ENCODE measurements around the gene KRTAP1-4.

The KRTAP1-4 gene

GRCh38 chr17:41012326-41013120 is 17.5 kb downstream of the KRTAP1-4 start:
- TF ChIP-seq CTCF (conservative IDR thresholded peaks at IDR 0.05; ENCODE audit: low read depth), result no peak
- no peak overlapping the region for H3K27ac ChIP-seq
- ChIA-PET POLR2A (ENCODE audit: low non-redundant PET) (no interaction called here), CTCF (no interaction called here)
- DNase-seq (ENCODE audit: low spot score), result no peak

GRCh38 chr17:41010441-41010840 is 19.6 kb downstream of the KRTAP1-4 start:
- H3K27ac ChIP-seq, result no peak overlapping the region
- ChIA-PET CTCF (interaction anchor here (0.5 to 1.4 kb wide), 2 partner anchors 42 to 174 kb away, joined by 3 to 4 read pairs; partner anchors contain the start of gene KRTAP4-1), POLR2A (ENCODE audit: low non-redundant PET) (no interaction called here)
- TF ChIP-seq CTCF (conservative IDR thresholded peaks at IDR 0.05; ENCODE audit: low read depth), result no peak
- DNase-seq (ENCODE audit: low spot score), result no peak

DNA sequence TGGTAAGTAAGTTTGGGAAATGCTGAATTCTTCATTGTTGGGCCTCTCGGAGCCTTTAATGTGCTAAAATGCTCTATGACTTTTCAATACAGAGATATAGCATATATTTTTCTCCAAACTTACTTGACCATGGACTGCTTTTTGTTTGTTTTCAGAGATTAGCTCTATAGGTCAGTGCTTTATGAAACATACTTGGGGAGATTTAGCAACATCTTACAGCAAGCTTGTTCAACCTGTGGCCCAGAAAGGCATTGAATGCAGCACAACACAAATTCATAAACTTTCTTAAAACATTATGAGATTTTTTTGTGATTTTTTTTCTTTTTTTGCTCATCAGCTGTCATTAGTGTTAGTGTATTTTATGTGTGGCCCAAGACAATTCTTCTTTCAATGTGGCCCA is 20.1 kb downstream of the KRTAP1-4 start:
- no peak for TF ChIP-seq CTCF (conservative IDR thresholded peaks at IDR 0.05; ENCODE audit: low read depth)
- CTCF ChIA-PET, result interaction anchor here (0.5 to 1.4 kb wide), 2 partner anchors 41 to 175 kb away, joined by 3 to 4 read pairs; partner anchors contain the start of gene KRTAP4-1
- POLR2A ChIA-PET (ENCODE audit: low non-redundant PET), result no interaction called here
- no peak for DNase-seq (ENCODE audit: low spot score)
- no peak overlapping the region for H3K27ac ChIP-seq

GRCh38 chr17:41009301-41009760 is 20.7 kb downstream of the KRTAP1-4 start:
- TF ChIP-seq CTCF (conservative IDR thresholded peaks at IDR 0.05; ENCODE audit: low read depth), result no peak
- no peak overlapping the region for H3K27ac ChIP-seq
- ChIA-PET POLR2A (ENCODE audit: low non-redundant PET) (no interaction called here), CTCF (interaction anchor here (1.4 kb wide), 1 partner anchor 175 kb away, joined by 3 read pairs; the partner anchor contains the start of gene KRTAP4-1)
- DNase-seq (ENCODE audit: low spot score), result no peak

DNA sequence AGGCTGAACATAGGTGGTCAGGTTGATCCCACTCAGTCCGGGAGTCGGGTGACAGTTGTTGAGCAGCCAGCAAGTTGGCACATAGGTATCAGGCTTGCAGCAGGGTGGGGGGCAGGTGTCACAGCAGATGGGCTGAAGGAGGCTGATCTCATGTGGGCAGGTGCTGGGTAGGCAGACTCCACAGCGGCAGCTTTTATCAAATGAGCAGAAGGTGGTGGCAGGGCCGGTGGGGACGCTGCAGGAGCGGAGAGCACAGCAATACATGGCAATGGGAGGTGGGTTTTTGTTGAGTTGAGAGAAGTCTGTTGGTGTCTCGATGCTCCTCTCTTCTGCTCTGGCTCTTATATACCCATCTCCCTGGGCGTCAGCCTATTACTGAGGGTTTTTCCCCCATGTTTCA is 21.2 kb downstream of the KRTAP1-4 start, which contains the start of gene KRTAP3-1:
Gene KRTAP3-1, minus strand, starts transcription at position 318 of the 400 bp plus-strand sequence. Its CDS starts 54 bp downstream, at position 264.
- no peak for TF ChIP-seq CTCF (conservative IDR thresholded peaks at IDR 0.05; ENCODE audit: low read depth)
- ChIA-PET POLR2A (ENCODE audit: low non-redundant PET) (no interaction called here), CTCF (interaction anchor here (1.4 kb wide), 1 partner anchor 176 kb away, joined by 3 read pairs; the partner anchor contains the start of gene KRTAP4-1)
- no peak within 1 kb of the TSS for H3K27ac ChIP-seq
- DNase-seq (ENCODE audit: low spot score), result no peak

- H3K27ac ChIP-seq, result no peak overlapping the region
- ChIA-PET CTCF (interaction anchor here (0.5 kb wide), 1 partner anchor 575 kb away, joined by 3 read pairs; no protein-coding TSS in a partner anchor), POLR2A (ENCODE audit: low non-redundant PET) (no interaction called here)
- DNase-seq (ENCODE audit: low spot score), result no peak
- no peak for TF ChIP-seq CTCF (conservative IDR thresholded peaks at IDR 0.05; ENCODE audit: low read depth)
Observed at GRCh38 chr17:41004397-41004796, 25.6 kb downstream of the KRTAP1-4 start.

All from RWPE1 (cell line).